A673 (cell line): Measurements from ENCODE around the gene GALNT2. TPM values are rescaled to one million over a fixed set of nuclear protein-coding genes. Genes with fewer than 3 reads are reported as not detected.
A peak's percentile ranks its signal among the peaks of the same experiment; 100 is the strongest.

Experiments used
- BruUV-seq: library from RNA; stranded (reverse); fragments of 400-500 nt; replicated peaks from 2 replicates; lab custom pipeline; 2021; lab: Mats Ljungman, UMichigan
- CTCF ChIA-PET: fragments of 300-600 bp; sonication (Branson Sonifier 250); formaldehyde crosslinking; loops from one replicate; lab custom pipeline; 2022; ENCODE audit warnings: antibody characterized with exemption; lab: Charles Lee
- POLR2A ChIA-PET: fragments of 300-600 bp; sonication (Branson Sonifier 250); formaldehyde crosslinking; loops from one replicate; lab custom pipeline; 2022; ENCODE audit warnings: antibody characterized with exemption; ENCODE audit not compliant: low non-redundant PET; lab: Charles Lee
- DNase-seq: peaks from one replicate; pipeline ENCODE4 v3.0.0-alpha.2; 2015; ENCODE audit warnings: low spot score
- H3K27ac ChIP-seq: fragments of 200-600 bp; sonication (generic); 2 replicates; pipeline ENCODE4 v1.5.1; 2016; ENCODE audit warnings: mixed run types, low read depth, mild to moderate bottlenecking, mixed read lengths, antibody characterized with exemption, low read length; ENCODE audit not compliant: poor library complexity, severe bottlenecking
- H3K27me3 ChIP-seq: fragments of 200-600 bp; sonication (generic); replicated peaks from 2 replicates; pipeline ENCODE4 v1.6.1; 2017; ENCODE audit warnings: mixed run types, low read depth, mild to moderate bottlenecking, mixed read lengths, antibody characterized with exemption, low read length; ENCODE audit not compliant: insufficient read depth, poor library complexity
- H3K36me3 ChIP-seq: fragments of 200-600 bp; sonication (generic); 2 replicates; pipeline ENCODE4 v1.6.1; 2016; ENCODE audit warnings: mixed run types, mild to moderate bottlenecking, mixed read lengths, antibody characterized with exemption, low read length; ENCODE audit not compliant: insufficient read depth, poor library complexity, severe bottlenecking
- H3K4me1 ChIP-seq: fragments of 200-600 bp; sonication (generic); 2 replicates; pipeline ENCODE4 v1.6.1; 2017; ENCODE audit warnings: mixed run types, mild to moderate bottlenecking, mixed read lengths, antibody characterized with exemption, low read length; ENCODE audit not compliant: insufficient read depth, poor library complexity, severe bottlenecking
- H3K4me3 ChIP-seq: fragments of 200-600 bp; sonication (generic); 2 replicates; pipeline ENCODE4 v1.5.1; 2016; ENCODE audit warnings: low read depth, mixed run types, mild to moderate bottlenecking, mixed read lengths, low read length; ENCODE audit not compliant: poor library complexity, severe bottlenecking
- H3K9me3 ChIP-seq: fragments of 200-600 bp; sonication (generic); 2 replicates; pipeline ENCODE4 v1.6.1; 2016; ENCODE audit warnings: mixed run types, low read depth, mild to moderate bottlenecking, mixed read lengths, antibody characterized with exemption, low read length; ENCODE audit not compliant: poor library complexity, severe bottlenecking
- EZH2 ChIP-seq: fragments of 200-600 bp; sonication (generic); IDR thresholded peaks from 2 replicates; pipeline ENCODE4 v1.6.1; 2017; ENCODE audit warnings: borderline replicate concordance, low read depth, mild to moderate bottlenecking, mixed read lengths, antibody characterized with exemption, low read length; ENCODE audit not compliant: poor library complexity, severe bottlenecking
- intact Hi-C: fragments of 100-400 bp; cut with micrococcal nuclease; formaldehyde crosslinking; loops from one replicate; pipeline ENCODE4 v1.10.0; 2022; ENCODE audit not compliant: unreplicated experiment
- total RNA-seq: library from RNA; stranded (reverse); gene quantifications from 2 replicates; pipeline ENCODE4 v1.2.3, GENCODE V29; 2021
- TF ChIP-seq, protein P1 (sequence below): fragments of 300-800, 200-600 bp; sonication (generic); conservative IDR thresholded peaks from 2 replicates; pipeline ENCODE4 v1.5.1; 2017; ENCODE audit warnings: low read depth, mild to moderate bottlenecking, antibody characterized with exemption, low read length, moderate library complexity, mixed read lengths

Gene GALNT2
- total RNA-seq, 1 experiment from 2014 or later, result 94.6 TPM

- Histone ChIP-seq H3K4me3 (no peak overlapping the region), H3K4me1 (peaks cover 37% of the 10 kb centered on the region), H3K36me3 (peaks cover 9% of the 10 kb centered on the region), H3K9me3 (no peaks in the 10 kb centered on the region), H3K27ac (no peak overlapping the region), H3K27me3 (no peaks in the 10 kb centered on the region)
- ChIA-PET POLR2A (interaction anchor here (0.6 kb wide), 1 partner anchor 466 kb away, joined by 3 read pairs; no protein-coding TSS in a partner anchor), CTCF (no interaction called here)
- intact Hi-C loops, result no loop called here
- no TSS peak for BruUV-seq
- TF ChIP-seq, protein P1, sequence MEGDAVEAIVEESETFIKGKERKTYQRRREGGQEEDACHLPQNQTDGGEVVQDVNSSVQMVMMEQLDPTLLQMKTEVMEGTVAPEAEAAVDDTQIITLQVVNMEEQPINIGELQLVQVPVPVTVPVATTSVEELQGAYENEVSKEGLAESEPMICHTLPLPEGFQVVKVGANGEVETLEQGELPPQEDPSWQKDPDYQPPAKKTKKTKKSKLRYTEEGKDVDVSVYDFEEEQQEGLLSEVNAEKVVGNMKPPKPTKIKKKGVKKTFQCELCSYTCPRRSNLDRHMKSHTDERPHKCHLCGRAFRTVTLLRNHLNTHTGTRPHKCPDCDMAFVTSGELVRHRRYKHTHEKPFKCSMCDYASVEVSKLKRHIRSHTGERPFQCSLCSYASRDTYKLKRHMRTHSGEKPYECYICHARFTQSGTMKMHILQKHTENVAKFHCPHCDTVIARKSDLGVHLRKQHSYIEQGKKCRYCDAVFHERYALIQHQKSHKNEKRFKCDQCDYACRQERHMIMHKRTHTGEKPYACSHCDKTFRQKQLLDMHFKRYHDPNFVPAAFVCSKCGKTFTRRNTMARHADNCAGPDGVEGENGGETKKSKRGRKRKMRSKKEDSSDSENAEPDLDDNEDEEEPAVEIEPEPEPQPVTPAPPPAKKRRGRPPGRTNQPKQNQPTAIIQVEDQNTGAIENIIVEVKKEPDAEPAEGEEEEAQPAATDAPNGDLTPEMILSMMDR, result no peak
- DNase-seq, result no peak
Observed at GRCh38 chr1:230267338-230268065, 200.5 kb downstream of the GALNT2 start.

DNA sequence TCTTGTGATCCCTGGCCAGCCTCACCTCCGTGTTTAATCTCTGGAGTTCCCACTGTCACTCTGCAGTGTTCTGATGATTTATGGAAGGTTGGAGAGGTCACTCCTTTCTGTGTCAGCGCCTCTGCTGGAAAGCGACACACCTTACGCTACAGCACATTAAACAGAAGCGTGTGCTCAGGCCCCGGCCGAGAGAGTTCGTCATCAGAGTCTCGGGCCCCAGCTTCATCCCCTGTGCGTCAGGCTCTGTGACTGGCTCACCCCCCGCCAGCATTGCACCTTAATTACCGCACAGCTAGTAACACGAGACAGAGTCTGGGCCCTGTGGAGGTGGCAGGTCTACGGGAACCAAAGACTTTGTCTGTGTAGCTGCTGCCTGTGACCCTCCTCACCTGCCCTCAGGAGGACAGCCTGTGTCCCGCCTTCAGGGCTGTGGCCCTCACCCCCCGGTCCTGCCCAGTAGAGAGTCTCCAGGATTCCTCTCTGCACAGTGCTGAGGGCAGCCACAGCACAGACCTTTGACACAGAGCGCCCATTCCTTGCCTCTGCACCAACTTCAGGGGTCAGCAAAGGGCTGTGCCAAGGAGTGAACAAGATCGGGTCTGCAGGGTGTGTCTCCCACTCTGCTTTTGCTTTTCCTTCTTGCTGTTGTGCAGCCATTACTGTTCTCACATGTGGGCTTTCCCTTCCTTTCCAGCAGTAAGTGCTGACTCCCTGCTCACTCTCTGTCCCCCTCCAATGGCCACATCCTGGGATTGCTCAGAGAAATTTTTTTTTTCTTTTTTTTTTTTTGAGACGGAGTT lies 201.5 kb downstream of the GALNT2 start:
- TF ChIP-seq EZH2, result no peak
- TF ChIP-seq, protein P1, result peak; percentile 80
- intact Hi-C loops, result no loop called here

DNA sequence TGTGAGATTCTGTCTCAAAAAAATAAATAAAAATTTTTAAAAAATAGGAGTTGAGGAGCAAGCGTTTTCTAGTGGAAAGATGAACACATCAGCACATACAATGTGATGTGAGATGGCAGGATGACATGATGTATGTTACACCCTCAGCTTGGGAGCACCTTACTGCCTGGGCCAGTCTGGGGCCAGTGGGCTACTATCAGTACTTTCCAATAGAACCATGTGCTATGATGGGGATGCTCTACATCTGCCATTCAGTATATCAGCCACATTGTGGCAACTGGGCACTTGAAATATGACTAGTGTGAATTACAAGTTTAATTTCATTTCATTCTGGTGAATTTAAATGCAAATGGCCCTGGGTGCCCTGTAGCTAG lies 203.1 kb downstream of the GALNT2 start:
- intact Hi-C loops, result loop anchor here (2.0 kb wide), 1 partner anchor 37 kb away; no protein-coding TSS in a partner anchor
- H3K4me3 ChIP-seq, result no peak overlapping the region
- H3K36me3 ChIP-seq, result peaks cover 9% of the 10 kb centered on the region
- ChIA-PET CTCF (no interaction called here), POLR2A (no interaction called here)
- peaks cover 37% of the 10 kb centered on the region for H3K4me1 ChIP-seq
- DNase-seq, result no peak
- BruUV-seq, result TSS peak; percentile 33
- H3K27me3 ChIP-seq, result no peaks in the 10 kb centered on the region
- no peaks in the 10 kb centered on the region for H3K9me3 ChIP-seq
- TF ChIP-seq EZH2, result no peak
- TF ChIP-seq, protein P1, result no peak
- H3K27ac ChIP-seq, result peak overlapping the region; percentile 73

More for the DNA sequence above, 201.5 kb downstream of the GALNT2 start:
- Histone ChIP-seq H3K4me3 (no peak overlapping the region), H3K27ac (peak overlapping the region; percentile 68), H3K27me3 (no peaks in the 10 kb centered on the region), H3K36me3 (peaks cover 3% of the 10 kb centered on the region), H3K9me3 (no peaks in the 10 kb centered on the region), H3K4me1 (peaks cover 37% of the 10 kb centered on the region)
- no TSS peak for BruUV-seq
- peak; percentile 92 for DNase-seq
- ChIA-PET CTCF (no interaction called here), POLR2A (interaction anchor here (0.6 kb wide), 1 partner anchor 467 kb away, joined by 3 read pairs; no protein-coding TSS in a partner anchor)
